ENCODE results near the gene ATXN7L2. TPM values are rescaled to one million over a fixed set of nuclear protein-coding genes. Genes with fewer than 3 reads are reported as not detected.

ATXN7L2 gene
- total RNA-seq, 1 donor from 2014 or later, result 5.5 TPM

DNA sequence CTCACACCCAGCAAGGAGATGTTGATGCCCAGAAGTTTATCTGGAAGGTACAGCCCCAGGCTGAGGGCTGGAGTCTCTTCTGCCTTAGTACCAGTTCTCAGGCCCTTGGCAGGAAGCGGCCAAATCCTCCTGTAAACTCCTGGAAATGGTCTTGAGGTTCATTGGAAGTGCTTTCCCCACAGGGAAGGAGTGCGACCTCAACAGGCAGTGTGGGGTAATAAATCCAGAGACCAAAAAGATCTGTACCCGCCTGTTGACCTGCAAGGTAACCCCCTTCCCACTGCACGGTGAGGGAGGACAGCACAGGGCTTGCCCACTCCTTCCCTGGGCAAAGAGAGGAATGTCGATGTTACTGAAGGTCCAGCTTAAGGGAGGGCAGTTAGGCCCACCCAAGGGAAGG lies 4.5 kb downstream of the ATXN7L2 start:
- H3K4me3 Mint-ChIP-seq (ENCODE audit: unreplicated experiment), result no peak overlapping the region
- no peak for TF ChIP-seq EZH2 (IDR thresholded peaks at IDR 0.05; ENCODE audit: insufficient read depth, low read length)
- TF ChIP-seq, protein P1, sequence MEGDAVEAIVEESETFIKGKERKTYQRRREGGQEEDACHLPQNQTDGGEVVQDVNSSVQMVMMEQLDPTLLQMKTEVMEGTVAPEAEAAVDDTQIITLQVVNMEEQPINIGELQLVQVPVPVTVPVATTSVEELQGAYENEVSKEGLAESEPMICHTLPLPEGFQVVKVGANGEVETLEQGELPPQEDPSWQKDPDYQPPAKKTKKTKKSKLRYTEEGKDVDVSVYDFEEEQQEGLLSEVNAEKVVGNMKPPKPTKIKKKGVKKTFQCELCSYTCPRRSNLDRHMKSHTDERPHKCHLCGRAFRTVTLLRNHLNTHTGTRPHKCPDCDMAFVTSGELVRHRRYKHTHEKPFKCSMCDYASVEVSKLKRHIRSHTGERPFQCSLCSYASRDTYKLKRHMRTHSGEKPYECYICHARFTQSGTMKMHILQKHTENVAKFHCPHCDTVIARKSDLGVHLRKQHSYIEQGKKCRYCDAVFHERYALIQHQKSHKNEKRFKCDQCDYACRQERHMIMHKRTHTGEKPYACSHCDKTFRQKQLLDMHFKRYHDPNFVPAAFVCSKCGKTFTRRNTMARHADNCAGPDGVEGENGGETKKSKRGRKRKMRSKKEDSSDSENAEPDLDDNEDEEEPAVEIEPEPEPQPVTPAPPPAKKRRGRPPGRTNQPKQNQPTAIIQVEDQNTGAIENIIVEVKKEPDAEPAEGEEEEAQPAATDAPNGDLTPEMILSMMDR (IDR thresholded peaks at IDR 0.05; ENCODE audit: insufficient read depth, low read depth, low read length), result no peak
- H3K36me3 Mint-ChIP-seq (ENCODE audit: low read depth, unreplicated experiment), result peaks cover 15% of the 10 kb centered on the region
- no peak overlapping the region for H3K27ac ChIP-seq (ENCODE audit: low read depth, low read length)
- DNase-seq (ENCODE audit: low read depth) (no peak), FAIRE-seq (no peak)
- H4K20me1 ChIP-seq (ENCODE audit: insufficient read depth, low read length), result no peaks in the 10 kb centered on the region
- H3K9me3 ChIP-seq (ENCODE audit: insufficient read depth, low read depth, low read length), result no peaks in the 10 kb centered on the region
- H2AFZ ChIP-seq (ENCODE audit: low read depth, low read length), result no peak overlapping the region
- H3K36me3 ChIP-seq (ENCODE audit: insufficient read depth, low read length), result peaks cover 7% of the 10 kb centered on the region
- H3K4me1 ChIP-seq (ENCODE audit: insufficient read depth, low read length), result peaks cover 6% of the 10 kb centered on the region
- H3K4me2 ChIP-seq (ENCODE audit: low read length), result no peak overlapping the region
- no peak overlapping the region for H3K9ac ChIP-seq (ENCODE audit: low read length)
- H3K27me3 ChIP-seq (ENCODE audit: insufficient read depth, low read length), result no peaks in the 10 kb centered on the region
- H3K79me2 ChIP-seq (ENCODE audit: insufficient read depth, low read length), result peaks cover 18% of the 10 kb centered on the region
- no peaks in the 10 kb centered on the region for H3K27me3 Mint-ChIP-seq (ENCODE audit: low read depth, unreplicated experiment)
- H3K4me3 ChIP-seq (ENCODE audit: insufficient read depth, low read depth, low read length), result no peak overlapping the region
- H3K9me3 Mint-ChIP-seq (ENCODE audit: unreplicated experiment), result no peaks in the 10 kb centered on the region
- H3K27ac Mint-ChIP-seq (ENCODE audit: unreplicated experiment), result peak overlapping the region; percentile 47
- H3K4me1 Mint-ChIP-seq (ENCODE audit: low read depth, unreplicated experiment), result peaks cover 17% of the 10 kb centered on the region

GRCh38 chr1:109488696-109489095 lies 5.0 kb downstream of the ATXN7L2 start:
- Mint-ChIP-seq H3K9me3 (ENCODE audit: unreplicated experiment) (no peaks in the 10 kb centered on the region), H3K27me3 (ENCODE audit: low read depth, unreplicated experiment) (no peaks in the 10 kb centered on the region), H3K27ac (ENCODE audit: unreplicated experiment) (no peak overlapping the region), H3K36me3 (ENCODE audit: low read depth, unreplicated experiment) (peaks cover 15% of the 10 kb centered on the region), H3K4me1 (ENCODE audit: low read depth, unreplicated experiment) (peaks cover 17% of the 10 kb centered on the region), H3K4me3 (ENCODE audit: unreplicated experiment) (no peak overlapping the region)
- H3K27ac ChIP-seq (ENCODE audit: low read depth, low read length), result no peak overlapping the region
- H3K9ac ChIP-seq (ENCODE audit: low read length), result no peak overlapping the region
- H3K4me3 ChIP-seq (ENCODE audit: insufficient read depth, low read depth, low read length), result no peak overlapping the region
- peaks cover 7% of the 10 kb centered on the region for H3K36me3 ChIP-seq (ENCODE audit: insufficient read depth, low read length)
- no peaks in the 10 kb centered on the region for H3K27me3 ChIP-seq (ENCODE audit: insufficient read depth, low read length)
- no peak overlapping the region for H3K4me2 ChIP-seq (ENCODE audit: low read length)
- peaks cover 18% of the 10 kb centered on the region for H3K79me2 ChIP-seq (ENCODE audit: insufficient read depth, low read length)
- H4K20me1 ChIP-seq (ENCODE audit: insufficient read depth, low read length), result no peaks in the 10 kb centered on the region
- FAIRE-seq (no peak), DNase-seq (ENCODE audit: low read depth) (no peak)
- H2AFZ ChIP-seq (ENCODE audit: low read depth, low read length), result no peak overlapping the region
- no peaks in the 10 kb centered on the region for H3K9me3 ChIP-seq (ENCODE audit: insufficient read depth, low read depth, low read length)
- TF ChIP-seq, protein P1 (IDR thresholded peaks at IDR 0.05; ENCODE audit: insufficient read depth, low read depth, low read length), result no peak
- no peak for TF ChIP-seq EZH2 (IDR thresholded peaks at IDR 0.05; ENCODE audit: insufficient read depth, low read length)
- peaks cover 10% of the 10 kb centered on the region for H3K4me1 ChIP-seq (ENCODE audit: insufficient read depth, low read length)

GRCh38 chr1:109490029-109490933 lies 6.6 kb downstream of the ATXN7L2 start:
- H3K4me3 Mint-ChIP-seq (ENCODE audit: unreplicated experiment), result no peak overlapping the region
- no peaks in the 10 kb centered on the region for H3K9me3 Mint-ChIP-seq (ENCODE audit: unreplicated experiment)
- Histone ChIP-seq H4K20me1 (ENCODE audit: insufficient read depth, low read length) (no peaks in the 10 kb centered on the region), H3K27me3 (ENCODE audit: insufficient read depth, low read length) (no peaks in the 10 kb centered on the region), H3K9me3 (ENCODE audit: insufficient read depth, low read depth, low read length) (no peaks in the 10 kb centered on the region), H2AFZ (ENCODE audit: low read depth, low read length) (no peak overlapping the region), H3K79me2 (ENCODE audit: insufficient read depth, low read length) (peaks cover 14% of the 10 kb centered on the region), H3K4me2 (ENCODE audit: low read length) (no peak overlapping the region), H3K36me3 (ENCODE audit: insufficient read depth, low read length) (peaks cover 7% of the 10 kb centered on the region), H3K4me3 (ENCODE audit: insufficient read depth, low read depth, low read length) (no peak overlapping the region), H3K27ac (ENCODE audit: low read depth, low read length) (no peak overlapping the region), H3K4me1 (ENCODE audit: insufficient read depth, low read length) (peaks cover 4% of the 10 kb centered on the region), H3K9ac (ENCODE audit: low read length) (no peak overlapping the region)
- peak; percentile 27 for DNase-seq (ENCODE audit: low read depth)
- no peak for FAIRE-seq
- H3K27ac Mint-ChIP-seq (ENCODE audit: unreplicated experiment), result peak overlapping the region; percentile 34
- TF ChIP-seq, protein P1 (IDR thresholded peaks at IDR 0.05; ENCODE audit: insufficient read depth, low read depth, low read length), result peak; percentile 80
- no peak for TF ChIP-seq EZH2 (IDR thresholded peaks at IDR 0.05; ENCODE audit: insufficient read depth, low read length)
- H3K36me3 Mint-ChIP-seq (ENCODE audit: low read depth, unreplicated experiment), result peaks cover 13% of the 10 kb centered on the region
- H3K4me1 Mint-ChIP-seq (ENCODE audit: low read depth, unreplicated experiment), result peaks cover 13% of the 10 kb centered on the region
- no peaks in the 10 kb centered on the region for H3K27me3 Mint-ChIP-seq (ENCODE audit: low read depth, unreplicated experiment)
